Upper lobe of left lung (tissue), 6 donors: ENCODE measurements around the gene TMEM229B. TPM values are rescaled to one million over a fixed set of nuclear protein-coding genes. Genes with fewer than 3 reads are reported as not detected.

Source experiments
- ATAC-seq, 2 donors: fragments of 200-7000 bp; cut with Tn5 transposase; one replicate each; pipeline ENCODE4 v1.9.1; 2022; ENCODE audit warnings: mild to moderate bottlenecking in 2 of 2, moderate library complexity in 2 of 2; ENCODE audit not compliant: low FRiP score in 2 of 2
- DNase-seq, 2 donors: peaks; one replicate each; pipeline ENCODE4 v3.0.0-alpha.2; 2019 to 2020
- H3K27ac ChIP-seq, 4 donors: fragments of 200-600 bp; sonication (generic); one replicate each; pipeline ENCODE4 v1.5.1; 2016 to 2019
- H3K27me3 ChIP-seq, 4 donors: fragments of 200-600 bp; sonication (generic); one replicate each; pipeline ENCODE4 v1.5.1; 2017 to 2019
- H3K36me3 ChIP-seq, 4 donors: fragments of 200-600 bp; sonication (generic); one replicate each; pipeline ENCODE4 v1.5.1; 2016 to 2019
- H3K4me1 ChIP-seq, 4 donors: fragments of 200-600 bp; sonication (generic); one replicate each; pipeline ENCODE4 v1.5.1; 2018 to 2019
- H3K4me3 ChIP-seq, 4 donors: fragments of 200-600 bp; sonication (generic); one replicate each; pipeline ENCODE4 v1.5.1; 2017 to 2019; ENCODE audit warnings: mild to moderate bottlenecking in 2 of 4, moderate library complexity in 1 of 4
- H3K9me3 ChIP-seq, 4 donors: fragments of 200-600 bp; sonication (generic); one replicate each; pipeline ENCODE4 v1.5.1; 2018 to 2019
- EP300 ChIP-seq, 4 donors: sonication (generic); formaldehyde crosslinking; IDR thresholded peaks; one replicate each; pipeline ENCODE4 v1.5.1; 2017; ENCODE audit warnings: antibody characterized with exemption in 4 of 4, control low read depth in 2 of 4
- POLR2A ChIP-seq, 4 donors: fragments of 450-650 bp; IDR thresholded peaks; one replicate each; pipeline ENCODE4 v1.5.1; 2016 to 2017; ENCODE audit warnings: antibody characterized with exemption in 4 of 4, mild to moderate bottlenecking in 2 of 4
- POLR2AphosphoS5 ChIP-seq, 2 donors: sonication (generic); formaldehyde crosslinking; IDR thresholded peaks; one replicate each; pipeline ENCODE4 v1.5.1; 2017; ENCODE audit warnings: antibody characterized with exemption in 2 of 2
- WGBS, 2 donors: methylation state at CpG; one replicate each; pipeline ENCODE4 v1.1.5; 2017 to 2018; 5-methylcytosine and 5-hydroxymethylcytosine counted together
- total RNA-seq, 6 donors: library from RNA; depleted of rRNA in 4 of 6; stranded (reverse); fragments of >200 nt in 4 of 6; gene quantifications; one replicate each; pipeline versions ENCODE4 v1.1.0 to v1.2.1, GENCODE V29; 2016 to 2021
- TF ChIP-seq, protein P1 (sequence below), 6 experiments: fragments of 450-650 bp in 4 of 6; fragments of 200-600 bp in 2 of 6; sonication (generic) in 2 of 6; IDR thresholded peaks; one replicate each; pipeline ENCODE4 v1.5.1; 2016 to 2019; ENCODE audit warnings: antibody characterized with exemption in 6 of 6
- donor health status: DM: no; HTN: no; CAD: no; lungs with moderate emphysema.
- donor health status: DM: no; HTN: yes; CAD: no; lungs with severe emphysema.

TMEM229B gene
- total RNA-seq, 6 donors from 2014 or later, result 2.1 to 8.5 (median 5.4) TPM

- DNase-seq (no peak), ATAC-seq (no peak)
- no peaks in the 10 kb centered on the region for H3K4me1 ChIP-seq
- 83 to 92% methylated on average over 1 of the region's 1 CpG for WGBS, 2 donors
- no peaks in the 10 kb centered on the region for H3K27me3 ChIP-seq
- TF ChIP-seq, protein P1, sequence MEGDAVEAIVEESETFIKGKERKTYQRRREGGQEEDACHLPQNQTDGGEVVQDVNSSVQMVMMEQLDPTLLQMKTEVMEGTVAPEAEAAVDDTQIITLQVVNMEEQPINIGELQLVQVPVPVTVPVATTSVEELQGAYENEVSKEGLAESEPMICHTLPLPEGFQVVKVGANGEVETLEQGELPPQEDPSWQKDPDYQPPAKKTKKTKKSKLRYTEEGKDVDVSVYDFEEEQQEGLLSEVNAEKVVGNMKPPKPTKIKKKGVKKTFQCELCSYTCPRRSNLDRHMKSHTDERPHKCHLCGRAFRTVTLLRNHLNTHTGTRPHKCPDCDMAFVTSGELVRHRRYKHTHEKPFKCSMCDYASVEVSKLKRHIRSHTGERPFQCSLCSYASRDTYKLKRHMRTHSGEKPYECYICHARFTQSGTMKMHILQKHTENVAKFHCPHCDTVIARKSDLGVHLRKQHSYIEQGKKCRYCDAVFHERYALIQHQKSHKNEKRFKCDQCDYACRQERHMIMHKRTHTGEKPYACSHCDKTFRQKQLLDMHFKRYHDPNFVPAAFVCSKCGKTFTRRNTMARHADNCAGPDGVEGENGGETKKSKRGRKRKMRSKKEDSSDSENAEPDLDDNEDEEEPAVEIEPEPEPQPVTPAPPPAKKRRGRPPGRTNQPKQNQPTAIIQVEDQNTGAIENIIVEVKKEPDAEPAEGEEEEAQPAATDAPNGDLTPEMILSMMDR (IDR thresholded peaks at IDR 0.05), result no peak
- TF ChIP-seq EP300 (IDR thresholded peaks at IDR 0.05) (no peak), POLR2AphosphoS5 (IDR thresholded peaks at IDR 0.05) (no peak), POLR2A (IDR thresholded peaks at IDR 0.05) (no peak)
- H3K36me3 ChIP-seq, result no peaks in the 10 kb centered on the region
- no peak overlapping the region for H3K4me3 ChIP-seq
- no peak overlapping the region for H3K27ac ChIP-seq
- H3K9me3 ChIP-seq, result no peaks in the 10 kb centered on the region
Observed at GRCh38 chr14:67467134-67467533, 21.4 kb downstream of the TMEM229B start.

DNA sequence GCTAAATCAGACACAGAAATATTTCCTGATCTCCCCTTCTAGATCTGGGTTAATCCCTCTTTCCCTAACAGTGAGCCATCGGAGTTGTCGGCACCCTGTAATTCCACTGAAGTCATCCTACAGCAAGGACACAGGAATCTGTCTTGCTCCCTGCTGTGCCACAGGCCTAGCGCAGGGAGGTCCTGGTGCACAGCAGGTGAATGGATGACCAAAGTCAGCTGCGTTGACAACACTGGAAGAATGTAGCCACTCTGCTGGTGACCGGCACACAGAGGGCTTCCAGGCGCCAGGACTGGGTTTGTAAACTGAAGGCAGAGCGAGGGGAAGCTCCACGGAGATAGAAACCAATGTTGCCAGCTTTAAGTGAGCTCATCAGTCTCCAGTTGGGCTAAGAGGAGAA, 23.6 kb downstream of the TMEM229B start:
- H3K27ac ChIP-seq, result no peak overlapping the region
- no peaks in the 10 kb centered on the region for H3K36me3 ChIP-seq
- ATAC-seq (no peak), DNase-seq (no peak)
- no peaks in the 10 kb centered on the region for H3K9me3 ChIP-seq
- H3K27me3 ChIP-seq, result no peaks in the 10 kb centered on the region
- TF ChIP-seq, protein P1 (IDR thresholded peaks at IDR 0.05), result no peak
- TF ChIP-seq POLR2AphosphoS5 (IDR thresholded peaks at IDR 0.05) (no peak), EP300 (IDR thresholded peaks at IDR 0.05) (no peak), POLR2A (IDR thresholded peaks at IDR 0.05) (no peak)
- WGBS, 2 donors, result 76 to 86% methylated on average over 8 of the region's 8 CpGs
- no peaks in the 10 kb centered on the region for H3K4me1 ChIP-seq
- H3K4me3 ChIP-seq, result no peak overlapping the region

DNA sequence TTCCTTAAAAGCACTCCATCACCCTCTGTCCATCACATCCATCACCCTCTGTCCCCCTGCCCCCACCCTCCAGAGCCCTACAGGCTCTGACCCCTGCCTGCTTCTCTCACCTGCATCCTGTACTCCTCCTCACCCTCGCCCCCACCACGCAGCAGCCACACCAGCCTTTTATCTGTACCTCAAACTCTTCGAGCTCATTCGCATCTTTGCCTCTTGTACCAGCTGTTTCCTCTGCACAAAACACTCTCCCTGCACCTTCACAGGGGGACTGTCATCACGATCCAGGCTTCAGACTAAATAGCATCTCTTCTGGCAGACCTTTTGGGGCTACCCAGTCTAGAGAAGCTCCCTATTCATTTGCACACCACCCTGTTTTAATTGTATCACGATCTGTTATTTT, 24.1 kb downstream of the TMEM229B start:
- Histone ChIP-seq H3K4me1 (no peaks in the 10 kb centered on the region), H3K9me3 (no peaks in the 10 kb centered on the region), H3K4me3 (no peak overlapping the region), H3K27me3 (no peaks in the 10 kb centered on the region), H3K27ac (no peak overlapping the region), H3K36me3 (no peaks in the 10 kb centered on the region)
- WGBS, 2 donors, result 46 to 47% methylated on average over 6 of the region's 6 CpGs
- peak in 1 of 2 donors; percentile 15 for ATAC-seq
- DNase-seq, result no peak
- no peak for TF ChIP-seq POLR2A (IDR thresholded peaks at IDR 0.05)
- TF ChIP-seq, protein P1 (IDR thresholded peaks at IDR 0.05), result no peak
- no peak for TF ChIP-seq EP300 (IDR thresholded peaks at IDR 0.05)
- no peak for TF ChIP-seq POLR2AphosphoS5 (IDR thresholded peaks at IDR 0.05)

DNA sequence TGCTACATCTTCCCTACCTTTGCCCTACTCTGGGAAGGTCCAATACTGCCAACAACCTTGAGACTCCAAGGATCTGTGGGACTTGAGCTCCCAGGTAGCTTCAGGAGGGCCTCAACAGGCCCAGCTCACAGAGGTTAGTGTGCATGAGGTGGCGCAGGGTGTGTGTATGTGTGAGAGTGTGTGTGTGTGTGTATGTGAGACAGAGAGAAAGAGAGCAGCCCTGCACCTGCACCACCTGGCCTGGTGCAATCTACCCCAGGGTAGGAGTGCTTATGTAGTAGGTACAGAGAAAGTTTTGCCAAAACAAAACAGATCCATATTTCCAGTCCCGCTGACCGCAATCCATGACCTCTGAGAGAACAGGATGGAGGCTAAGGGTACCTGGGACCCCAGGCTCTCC, 24.6 kb downstream of the TMEM229B start:
- Histone ChIP-seq H3K27me3 (no peaks in the 10 kb centered on the region), H3K36me3 (no peaks in the 10 kb centered on the region), H3K4me1 (no peaks in the 10 kb centered on the region), H3K27ac (no peak overlapping the region), H3K9me3 (no peaks in the 10 kb centered on the region), H3K4me3 (no peak overlapping the region)
- no peak for ATAC-seq
- TF ChIP-seq POLR2A (IDR thresholded peaks at IDR 0.05) (no peak), EP300 (IDR thresholded peaks at IDR 0.05) (no peak), POLR2AphosphoS5 (IDR thresholded peaks at IDR 0.05) (no peak)
- TF ChIP-seq, protein P1 (IDR thresholded peaks at IDR 0.05), result no peak
- no peak for DNase-seq
- 94 to 100% methylated on average over 3 of the region's 3 CpGs for WGBS, 2 donors

DNA sequence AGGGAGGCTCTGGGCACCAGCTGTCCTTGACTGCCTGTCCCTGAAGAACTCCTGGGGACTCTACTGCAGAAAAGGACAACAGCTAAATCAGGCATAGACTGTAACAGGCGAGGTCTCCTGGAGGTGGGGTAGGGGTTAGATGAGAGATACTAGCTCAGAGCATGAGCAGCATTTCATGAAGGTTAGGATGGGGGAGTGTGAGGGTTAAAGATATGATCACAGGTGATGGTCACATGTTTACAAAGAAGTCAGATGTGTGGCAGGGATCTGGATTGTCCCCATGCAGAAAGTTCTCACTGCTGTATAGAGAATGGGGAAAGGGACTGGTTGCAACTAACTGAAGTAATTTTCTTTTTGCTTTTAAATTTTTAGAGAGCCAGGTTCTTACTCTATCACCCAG, 26.5 kb downstream of the TMEM229B start:
- no peaks in the 10 kb centered on the region for H3K36me3 ChIP-seq
- TF ChIP-seq, protein P1 (IDR thresholded peaks at IDR 0.05), result no peak
- TF ChIP-seq EP300 (IDR thresholded peaks at IDR 0.05) (no peak), POLR2AphosphoS5 (IDR thresholded peaks at IDR 0.05) (no peak), POLR2A (IDR thresholded peaks at IDR 0.05) (no peak)
- no peaks in the 10 kb centered on the region for H3K9me3 ChIP-seq
- no peak overlapping the region for H3K4me3 ChIP-seq
- ATAC-seq (no peak), DNase-seq (no peak)
- H3K27me3 ChIP-seq, result no peaks in the 10 kb centered on the region
- 94 to 100% methylated on average over 1 of the region's 1 CpG for WGBS, 2 donors
- no peak overlapping the region for H3K27ac ChIP-seq
- H3K4me1 ChIP-seq, result no peaks in the 10 kb centered on the region
